HuH-7.5 (cell line): ENCODE data around the gene PRAME.

Source experiments
- DNase-seq: peaks from one replicate; pipeline ENCODE4 v3.0.0; 2011; ENCODE audit warnings: low spot score

PRAME gene

DNA sequence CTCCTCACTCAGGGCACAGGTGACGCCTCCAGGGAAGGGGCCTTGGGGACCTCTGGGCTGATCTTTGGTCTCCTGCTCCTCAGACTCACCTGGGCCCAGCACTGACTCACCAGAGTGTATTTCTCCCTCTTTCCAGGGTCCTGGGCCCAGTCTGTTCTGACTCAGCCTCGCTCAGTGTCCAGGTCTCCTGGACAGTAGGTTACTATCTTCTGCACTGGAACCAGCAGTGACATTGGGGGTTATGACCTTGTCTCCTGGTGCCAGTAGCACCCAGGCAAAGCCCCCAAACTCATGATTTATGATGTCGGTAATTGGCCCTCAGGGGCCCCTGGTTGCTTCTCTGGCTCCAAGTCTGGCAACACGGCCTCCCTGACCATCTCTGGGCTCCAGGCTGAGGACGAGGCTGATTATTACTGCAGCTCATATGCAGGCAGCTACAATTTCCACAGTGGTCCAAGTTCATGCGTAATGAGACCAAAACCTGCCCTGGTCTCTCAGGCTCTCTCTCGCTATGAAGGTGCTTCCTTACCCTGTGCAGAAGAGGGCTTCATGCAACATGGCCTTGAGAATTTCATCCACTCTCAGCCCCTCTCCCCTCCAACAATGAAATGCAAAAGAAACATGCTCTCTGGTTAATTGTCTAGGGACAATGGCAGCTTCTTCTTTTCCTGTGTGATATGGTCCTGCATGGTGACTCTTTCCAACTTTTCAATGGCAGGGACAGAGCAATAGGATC is 21.0 kb upstream of the PRAME start:
- DNase-seq = no peak

DNA sequence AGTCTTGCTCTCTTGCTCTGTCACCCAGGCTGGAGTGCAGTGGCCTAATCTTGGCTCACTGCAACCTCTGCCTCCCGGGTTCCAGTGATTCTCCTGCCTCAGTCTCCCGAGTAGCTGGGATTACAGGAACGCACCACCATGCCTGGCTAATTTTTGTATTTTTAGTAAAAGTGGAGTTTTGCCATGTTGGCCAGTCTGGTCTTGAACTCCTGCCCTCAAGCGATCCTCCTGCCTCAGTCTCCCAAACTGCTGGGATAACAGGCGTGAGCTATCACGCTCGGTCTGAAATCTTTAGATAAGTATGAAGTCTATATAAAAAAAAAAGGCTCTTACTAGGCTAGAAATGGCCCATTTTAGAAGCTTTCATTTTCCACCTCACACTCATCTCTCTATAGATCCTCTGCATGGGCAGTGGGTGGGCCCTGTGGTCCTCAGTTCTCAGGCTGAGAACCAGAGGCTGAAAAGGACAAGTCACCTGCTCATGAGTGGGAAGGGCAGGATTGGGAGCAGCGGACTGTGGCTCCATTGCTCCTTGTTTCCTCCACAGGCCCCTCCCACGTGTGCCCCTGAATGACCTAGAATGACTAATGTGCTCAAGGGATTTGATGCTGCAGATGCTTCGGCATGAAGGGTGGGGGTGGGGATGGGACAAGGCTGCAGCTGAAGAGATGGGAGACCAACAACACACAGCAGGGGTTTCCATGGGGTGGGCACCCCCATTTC is 19.8 kb upstream of the PRAME start:
- no peak for DNase-seq

DNA sequence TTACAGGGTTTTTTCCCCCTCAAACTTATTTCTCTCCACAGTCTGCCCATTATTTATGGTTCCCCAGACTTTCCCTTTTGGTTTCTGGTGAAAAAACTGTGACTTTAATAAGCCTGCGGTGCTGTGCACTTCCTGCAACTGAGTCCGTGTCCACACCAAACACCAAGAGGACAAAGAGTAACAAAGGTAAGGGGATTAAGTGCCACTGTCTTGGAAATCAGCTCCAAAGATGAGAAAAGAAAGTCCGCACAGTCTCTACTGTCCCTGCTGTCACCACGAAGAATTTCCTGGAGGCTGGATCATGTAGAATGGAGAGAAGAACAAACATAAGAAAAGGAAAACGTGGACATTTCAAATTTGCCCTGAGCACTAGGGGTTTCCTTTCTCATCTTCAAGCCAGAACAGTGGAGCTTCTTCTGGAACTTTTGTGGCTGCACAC is 17.9 kb upstream of the PRAME start:
- no peak for DNase-seq

DNA sequence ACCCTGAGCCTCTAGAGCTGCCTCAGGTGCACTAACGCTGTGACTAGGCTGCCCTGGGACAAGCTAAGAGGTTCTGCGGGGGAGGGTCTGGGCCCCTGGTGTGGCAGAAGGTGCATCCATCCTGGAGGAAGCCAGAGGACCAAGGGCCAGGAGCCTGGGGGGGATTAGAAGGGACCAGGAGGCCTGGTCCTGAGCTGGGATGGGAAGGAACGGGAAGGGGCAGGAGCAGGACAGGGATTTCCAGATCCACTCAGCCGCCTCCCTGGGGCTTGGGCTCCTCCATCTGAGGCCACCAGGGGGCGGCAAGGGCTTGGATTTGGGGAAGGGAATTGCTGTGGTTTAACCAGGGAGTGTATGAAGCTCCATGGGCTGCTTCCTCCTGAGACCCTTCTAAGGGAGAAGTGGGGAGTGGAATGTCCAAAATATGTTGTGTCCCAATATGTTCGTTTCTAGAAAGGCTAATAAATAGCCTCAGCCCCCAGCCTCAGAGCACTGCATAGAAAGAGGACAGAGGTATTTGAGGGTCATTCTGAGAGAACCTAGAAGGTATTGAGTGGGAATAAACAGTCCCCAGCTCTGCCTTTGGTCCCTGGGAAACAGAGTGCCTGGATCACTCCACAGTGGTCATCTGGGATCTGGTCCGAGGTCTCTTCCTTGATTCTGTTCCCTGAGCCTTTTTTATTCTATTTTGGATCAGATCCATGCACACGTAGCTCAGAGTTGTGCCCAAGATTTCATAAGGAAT is 17.4 kb upstream of the PRAME start:
- DNase-seq = peak; percentile 64

DNA sequence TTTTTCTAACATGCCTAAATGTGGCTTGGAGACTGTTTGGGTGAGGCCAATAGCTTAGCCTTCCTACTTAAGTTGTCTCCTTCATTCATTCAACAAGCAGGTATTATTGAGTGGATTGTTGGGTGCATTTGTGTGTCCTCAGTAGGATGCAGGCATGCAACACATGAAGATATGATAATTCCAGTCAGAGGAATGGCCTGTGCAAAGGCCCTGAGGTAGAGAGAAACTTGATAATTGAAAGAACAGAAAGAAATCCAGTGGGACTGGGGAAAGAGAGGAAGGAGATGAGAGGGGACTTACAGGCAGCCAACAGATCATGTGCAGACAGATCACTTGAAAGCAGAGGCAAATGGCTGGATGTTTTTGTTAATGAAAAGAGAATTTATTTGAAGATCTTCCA is 15.3 kb upstream of the PRAME start:
- DNase-seq = no peak

DNA sequence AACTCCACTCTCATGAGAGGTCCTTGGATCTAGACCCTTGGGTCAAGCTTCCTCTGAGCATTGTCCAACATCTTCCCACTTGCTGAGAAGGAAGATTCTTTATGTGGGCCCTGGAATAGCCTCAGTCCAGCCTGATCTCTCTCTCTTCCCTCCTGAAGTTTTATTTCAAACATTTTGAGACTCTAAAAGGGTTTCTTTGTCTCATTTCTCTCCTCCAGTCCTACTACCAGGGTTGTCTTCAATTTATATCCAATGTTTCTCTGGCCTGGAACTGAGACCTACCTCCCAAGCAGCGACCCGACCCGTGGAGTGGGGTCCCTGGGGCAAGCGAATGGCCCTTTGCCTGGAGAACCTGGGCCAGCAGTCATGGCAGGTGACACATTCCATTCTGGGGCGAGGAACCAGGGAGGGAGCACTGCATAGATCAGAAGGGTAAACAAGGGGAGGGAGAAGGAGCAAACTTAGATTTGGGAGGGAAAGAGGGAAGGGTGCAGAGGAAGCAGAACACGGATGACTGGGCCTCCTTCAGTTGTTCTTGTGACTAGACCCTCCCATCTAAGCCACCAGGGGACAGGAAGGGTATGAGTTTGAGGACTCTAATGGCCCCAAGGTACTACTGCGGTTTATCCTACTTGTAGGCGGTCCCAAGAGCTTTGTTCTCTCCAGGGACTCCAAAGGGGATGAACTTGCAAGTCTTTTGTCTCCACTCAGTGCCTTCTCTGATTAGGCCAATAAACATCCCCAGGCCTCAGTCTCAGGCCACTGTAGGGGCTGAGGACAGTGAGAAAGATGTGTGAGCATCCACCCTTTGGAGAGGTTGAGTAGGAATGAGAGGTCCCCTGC is 14.2 kb upstream of the PRAME start:
- no peak for DNase-seq

DNA sequence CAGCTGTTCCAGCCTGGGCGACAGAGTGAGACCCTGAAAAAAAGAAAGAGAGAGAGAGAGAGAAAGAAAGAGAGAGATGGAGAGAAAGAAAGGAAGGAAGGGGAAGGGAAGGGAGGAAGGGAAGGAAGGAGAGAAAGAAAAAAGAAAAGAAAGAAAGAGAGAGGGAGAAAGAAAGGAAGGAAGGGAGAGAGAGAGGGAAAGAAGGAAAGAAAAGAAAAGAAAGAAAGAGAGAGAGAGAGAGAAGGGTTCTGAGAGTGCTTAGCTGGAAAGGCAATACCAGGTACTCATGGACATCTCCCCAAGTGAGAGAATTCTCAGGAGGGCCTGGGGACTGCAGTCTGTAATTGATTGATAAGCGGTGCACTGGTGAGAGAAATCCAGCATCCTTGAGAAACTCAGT is 12.8 kb upstream of the PRAME start:
- no peak for DNase-seq

DNA sequence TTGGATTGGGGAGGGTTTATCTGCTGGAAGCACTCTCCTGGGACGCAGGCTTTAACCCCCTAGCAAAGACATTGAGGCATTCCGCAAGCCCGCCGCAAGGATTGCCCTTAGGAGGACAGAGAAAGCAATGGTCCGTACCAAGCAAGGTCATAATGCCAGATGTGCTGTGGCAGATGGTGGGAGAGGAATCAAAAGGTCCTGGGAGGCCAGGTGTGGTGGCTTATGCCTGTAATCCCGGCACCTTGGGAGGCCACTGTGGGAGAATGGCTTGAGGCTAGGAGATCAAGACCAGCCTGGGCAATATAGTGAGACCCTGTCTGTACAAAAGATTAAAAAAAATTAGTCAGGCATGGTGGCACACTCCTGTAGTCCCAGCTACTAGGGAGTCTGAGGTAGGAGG is 12.4 kb upstream of the PRAME start:
- no peak for DNase-seq

DNA sequence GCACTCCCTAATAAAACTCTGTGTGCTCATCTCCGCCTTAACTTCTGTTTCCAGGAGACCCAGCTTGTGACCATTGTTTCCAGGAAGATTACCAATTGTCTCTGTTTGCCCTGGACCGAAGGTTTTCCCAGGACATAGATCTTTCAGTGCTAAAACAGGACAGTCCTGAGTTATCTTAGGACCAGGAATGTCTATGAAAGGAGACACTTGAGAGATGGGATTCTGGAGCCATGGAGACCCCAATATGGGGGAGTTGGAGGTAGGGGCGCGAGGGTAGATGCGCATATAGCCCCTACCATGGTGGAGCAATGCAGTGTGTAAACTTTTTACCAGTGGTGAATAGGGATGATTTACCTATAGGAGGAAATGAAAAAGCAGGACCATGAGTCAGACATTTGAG is 10.2 kb upstream of the PRAME start:
- no peak for DNase-seq

DNA sequence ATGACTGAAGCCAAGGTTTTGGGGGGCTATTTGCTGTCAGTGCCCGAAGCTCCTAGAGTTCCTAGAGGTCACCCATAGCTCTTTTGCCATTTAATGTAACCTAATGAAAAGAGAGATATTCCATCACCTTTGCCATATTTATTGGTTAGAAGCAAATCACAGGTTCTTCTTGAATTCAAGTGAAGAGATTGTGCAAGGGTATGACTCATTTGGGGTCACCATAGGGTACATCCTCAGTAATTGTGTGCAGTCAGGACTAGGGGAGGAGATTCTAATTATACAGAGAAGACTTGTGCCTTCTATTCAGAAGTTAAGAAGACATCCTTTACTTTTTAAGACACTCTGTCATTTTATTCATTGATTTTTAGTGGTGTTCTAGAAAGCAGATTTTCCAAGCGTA is 6.9 kb upstream of the PRAME start:
- no peak for DNase-seq

DNA sequence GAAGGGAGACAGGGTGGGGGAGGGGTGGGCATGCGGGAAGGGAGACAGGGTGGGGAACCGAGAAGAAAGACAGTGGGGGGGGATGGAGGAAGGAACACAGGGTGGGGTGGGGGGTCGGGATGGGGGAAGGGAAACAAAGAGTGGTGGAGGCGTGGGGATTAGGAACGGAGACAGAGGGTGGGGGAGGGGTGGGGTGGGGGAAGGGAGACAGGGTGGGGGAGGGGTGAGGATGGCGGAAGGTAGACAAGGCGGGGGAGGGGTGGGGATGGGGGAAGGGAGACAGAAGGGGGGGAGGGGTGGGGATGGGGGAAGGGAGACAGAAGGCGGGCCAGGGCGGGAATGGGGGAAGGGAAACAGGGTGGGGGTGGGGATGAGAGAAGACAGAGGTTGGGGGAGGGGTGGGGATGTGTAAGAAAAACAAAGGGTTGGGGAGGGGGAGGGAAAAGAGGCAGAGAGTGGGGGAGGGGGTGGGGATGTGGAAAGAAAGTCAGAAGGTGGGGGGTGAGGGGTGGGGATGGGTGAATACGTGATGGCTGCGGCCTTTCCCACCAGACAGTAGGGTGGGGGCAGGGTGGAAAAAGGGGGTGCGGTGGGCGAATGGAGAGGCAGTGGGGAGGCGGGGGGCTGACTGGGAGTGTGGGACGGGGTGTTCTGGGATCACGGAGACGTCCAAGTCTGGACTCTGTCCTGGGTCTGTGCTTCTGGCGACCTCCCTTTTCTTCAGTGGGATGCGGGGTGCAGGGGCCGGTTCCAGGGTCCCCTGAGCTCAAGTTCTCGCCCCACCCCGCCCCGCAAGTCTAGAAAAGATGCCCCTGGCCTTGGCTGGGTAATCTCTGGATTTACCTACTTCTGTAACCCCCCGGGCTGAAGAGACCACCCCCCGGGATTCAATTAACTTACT is 744 bp downstream of the PRAME start:
- no peak for DNase-seq

DNA sequence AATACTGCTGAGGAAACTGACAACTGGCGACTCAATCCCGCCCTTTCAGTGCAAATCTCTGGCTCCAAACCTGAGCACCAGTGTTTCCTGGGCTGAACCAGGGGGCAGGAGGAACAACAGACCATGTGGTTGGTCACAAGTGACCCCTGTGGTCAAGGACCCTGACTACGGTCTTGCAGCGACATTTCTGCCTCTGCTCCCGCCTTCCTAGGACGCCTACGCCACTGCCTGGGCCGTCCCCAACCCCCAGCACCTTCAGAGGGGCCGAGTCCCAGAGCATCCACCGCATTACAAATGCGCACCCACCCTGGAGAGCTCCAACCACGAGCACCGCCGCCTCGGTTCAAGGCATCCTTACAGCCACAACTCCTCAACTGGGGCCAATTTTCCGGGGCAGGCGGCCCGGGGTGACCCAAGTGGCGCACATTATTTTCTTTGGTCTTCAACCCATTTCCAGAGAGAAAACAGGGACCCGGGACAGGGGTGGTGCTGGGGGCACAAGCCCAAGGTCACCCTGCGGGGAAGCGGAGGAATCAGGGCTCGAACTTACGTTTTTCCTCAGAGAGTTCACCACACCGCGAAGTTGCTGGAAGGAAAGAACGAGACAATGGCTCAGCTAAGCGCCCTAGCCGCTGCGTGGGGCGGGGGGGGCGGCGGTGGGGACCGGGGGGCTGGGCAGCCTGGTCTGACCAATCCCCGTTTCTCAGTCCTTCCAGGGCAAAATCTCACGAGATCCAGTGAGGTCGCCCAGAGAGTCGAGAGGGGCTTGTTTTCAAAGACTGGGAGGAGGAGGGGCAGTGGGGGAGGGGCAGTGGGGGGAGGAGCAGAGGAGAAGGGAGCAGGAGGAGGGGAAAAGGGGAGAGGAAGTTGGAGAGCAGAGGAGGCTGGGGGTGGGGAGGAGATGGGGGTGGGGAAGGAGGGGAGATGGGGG is 1.8 kb downstream of the PRAME start:
- no peak for DNase-seq

DNA sequence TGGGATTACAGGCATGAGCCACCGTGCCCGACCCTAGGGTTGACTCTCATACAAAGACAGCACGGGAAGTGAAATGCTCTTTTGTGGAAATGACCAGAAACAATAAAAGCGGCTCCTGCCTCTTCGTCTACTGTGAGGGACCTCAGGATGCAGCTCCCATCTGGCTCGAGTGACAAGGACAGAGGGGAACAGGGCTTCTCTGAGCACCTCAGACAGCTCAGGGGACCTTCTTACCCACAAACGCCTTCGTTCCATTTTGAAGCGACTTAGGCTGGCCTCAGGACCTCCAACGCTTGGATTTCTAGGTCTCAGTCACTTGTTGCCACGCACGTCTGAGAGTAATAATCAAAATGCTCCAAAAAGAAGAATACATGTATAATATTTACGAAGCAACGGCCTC is 2.5 kb downstream of the PRAME start:
- DNase-seq = no peak

DNA sequence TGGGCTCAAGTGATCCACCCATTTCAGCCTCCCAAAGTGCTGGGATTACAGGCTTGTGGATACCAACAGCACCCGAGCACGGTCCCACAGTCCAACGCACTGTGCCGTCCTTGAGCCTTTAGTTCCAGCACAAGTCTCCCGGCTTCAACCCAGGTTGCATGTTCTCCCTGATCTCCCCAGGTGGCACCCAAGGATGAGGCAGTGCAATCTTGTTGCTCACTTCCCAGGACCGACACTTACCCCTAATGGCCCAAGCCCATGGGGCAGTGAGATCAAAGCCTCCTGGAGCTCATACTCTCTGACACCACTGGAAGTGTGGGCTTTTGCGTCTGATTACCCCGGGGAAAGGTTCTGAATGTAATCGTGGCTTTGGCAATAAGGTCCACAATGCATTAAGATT is 3.5 kb downstream of the PRAME start:
- no peak for DNase-seq

DNA sequence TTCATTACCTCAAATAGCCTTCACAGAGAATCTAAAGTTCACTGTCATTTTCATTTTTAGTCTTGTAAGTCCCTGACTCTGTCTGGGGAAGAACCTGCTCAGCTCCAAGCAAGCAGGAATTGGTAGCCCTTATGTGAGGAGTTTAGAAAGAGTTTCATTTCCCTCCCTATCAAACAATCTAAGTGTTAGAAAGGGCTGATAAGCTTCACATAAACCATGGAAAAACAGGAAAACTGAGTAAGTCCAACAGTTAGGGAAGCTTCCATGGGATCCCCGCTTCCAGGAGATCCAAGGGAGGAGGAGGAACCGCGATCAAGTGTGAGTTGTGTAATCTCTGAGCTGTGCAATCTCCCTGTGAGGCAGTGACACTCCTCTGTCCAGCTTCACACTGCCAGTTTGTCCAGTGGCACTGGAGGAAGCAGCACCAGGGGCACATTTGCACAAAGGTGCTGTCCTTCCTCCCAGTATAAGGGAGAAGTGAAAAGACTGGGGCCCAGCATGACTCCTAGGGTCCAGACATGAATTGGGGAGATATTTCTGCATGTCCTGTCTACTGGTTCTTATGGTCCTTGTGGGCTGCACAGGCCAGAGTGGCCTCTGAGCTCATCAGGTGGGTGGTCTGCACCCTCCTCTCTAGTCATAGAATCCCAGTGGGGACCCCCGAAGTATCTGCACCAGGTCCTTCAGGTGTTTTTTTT is 4.3 kb downstream of the PRAME start:
- DNase-seq = no peak

DNA sequence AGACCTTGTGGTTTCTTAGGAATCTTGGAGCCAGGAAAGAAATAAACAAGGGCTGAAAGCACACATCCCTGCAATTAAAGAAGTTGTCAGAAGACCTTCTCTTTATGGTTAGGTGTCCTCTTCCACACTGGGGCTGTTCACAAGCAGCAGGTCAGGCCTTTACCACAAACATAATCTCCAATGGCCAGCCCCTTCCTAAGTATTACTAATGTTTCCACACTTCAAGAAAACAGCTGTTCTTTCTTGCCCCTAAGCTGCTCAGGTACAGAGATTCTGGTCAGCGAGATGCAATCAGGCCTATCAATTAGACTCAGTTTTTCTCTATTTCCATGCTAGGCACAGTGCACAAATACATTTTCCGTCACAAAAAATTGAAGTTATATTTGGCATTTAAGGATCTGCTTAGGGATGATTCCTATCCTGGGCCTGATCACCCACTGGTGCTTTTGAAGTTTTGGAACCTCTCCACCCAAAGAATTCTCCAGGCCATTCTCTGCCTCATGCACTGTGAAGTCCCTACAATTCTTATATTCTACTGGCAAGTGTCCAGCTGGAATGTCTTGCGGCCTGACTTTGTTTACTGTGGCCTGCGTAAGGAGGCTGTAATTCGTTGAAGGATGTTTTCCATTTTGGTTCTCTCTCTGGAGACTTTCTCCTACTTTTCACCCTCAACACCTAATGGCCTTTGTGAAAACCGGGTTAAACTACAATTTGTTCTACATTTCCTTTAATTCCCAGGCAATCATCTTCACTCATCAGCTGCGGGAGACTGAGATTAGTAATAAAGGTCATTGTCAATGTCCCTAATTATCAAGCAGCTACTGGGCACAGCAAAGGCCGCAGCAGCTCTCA is 5.1 kb downstream of the PRAME start:
- no peak for DNase-seq

DNA sequence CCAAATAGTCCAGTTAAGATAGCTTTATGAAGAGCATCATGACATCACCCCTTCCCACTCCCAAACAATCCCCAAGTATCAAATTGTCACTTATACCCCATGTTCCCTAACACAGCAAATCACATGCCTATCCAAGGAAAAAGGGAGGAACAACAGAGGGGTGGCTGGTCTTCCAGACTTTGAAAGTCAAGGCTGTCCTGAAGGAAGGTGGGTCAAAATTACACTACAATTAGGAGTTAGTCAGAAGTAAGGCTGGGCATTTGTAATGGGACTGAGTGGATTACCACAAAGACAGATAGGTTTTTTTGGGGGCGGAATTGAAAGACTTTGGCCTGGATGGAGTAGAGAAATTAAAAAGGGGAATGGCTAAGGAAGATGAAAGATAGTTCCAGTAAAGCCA is 5.9 kb downstream of the PRAME start:
- no peak for DNase-seq

DNA sequence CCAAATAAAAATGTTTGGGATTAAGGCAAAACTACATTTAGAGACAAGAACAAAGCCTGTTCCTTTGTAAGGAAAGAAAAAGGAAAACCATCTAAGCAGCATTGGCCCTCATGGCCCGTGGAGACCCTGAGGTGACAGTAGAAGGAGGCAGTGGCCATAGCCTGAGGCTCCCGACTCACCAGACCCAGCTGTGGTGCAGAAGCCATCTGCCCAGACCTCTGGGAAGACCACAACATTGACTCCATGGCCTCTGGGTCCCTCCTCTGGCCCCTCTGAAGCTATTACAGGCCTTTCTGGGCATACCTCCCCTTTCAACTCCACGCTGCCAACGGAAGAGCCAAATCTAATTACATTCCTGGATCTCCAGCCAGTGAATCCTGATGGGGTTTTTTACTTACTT is 6.4 kb downstream of the PRAME start:
- no peak for DNase-seq
